ENCODE results near the gene SMO.

DNA sequence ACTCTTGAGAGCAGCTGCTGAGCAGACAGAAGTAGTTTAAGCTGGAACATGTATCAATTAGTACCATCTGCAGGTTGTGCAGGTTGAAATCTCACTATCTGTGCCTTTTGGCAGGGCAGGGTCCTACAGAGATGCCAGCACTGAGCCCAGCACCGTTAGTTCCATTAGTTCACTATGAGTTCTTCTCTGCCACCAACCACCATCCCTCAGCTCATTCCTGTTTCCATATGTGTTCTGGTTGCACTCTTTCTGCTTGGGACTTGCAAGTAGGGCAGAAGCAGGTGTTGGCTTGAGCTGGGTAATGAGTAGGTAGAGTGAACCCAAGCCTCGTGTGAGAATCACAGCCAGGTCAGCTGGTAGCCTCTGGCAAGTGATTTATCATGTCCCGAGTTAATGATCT, 2.8 kb downstream of the SMO start:
- no peak for TF ChIP-seq POLR2A (IDR thresholded peaks at IDR 0.05)
- TF ChIP-seq, protein P1, sequence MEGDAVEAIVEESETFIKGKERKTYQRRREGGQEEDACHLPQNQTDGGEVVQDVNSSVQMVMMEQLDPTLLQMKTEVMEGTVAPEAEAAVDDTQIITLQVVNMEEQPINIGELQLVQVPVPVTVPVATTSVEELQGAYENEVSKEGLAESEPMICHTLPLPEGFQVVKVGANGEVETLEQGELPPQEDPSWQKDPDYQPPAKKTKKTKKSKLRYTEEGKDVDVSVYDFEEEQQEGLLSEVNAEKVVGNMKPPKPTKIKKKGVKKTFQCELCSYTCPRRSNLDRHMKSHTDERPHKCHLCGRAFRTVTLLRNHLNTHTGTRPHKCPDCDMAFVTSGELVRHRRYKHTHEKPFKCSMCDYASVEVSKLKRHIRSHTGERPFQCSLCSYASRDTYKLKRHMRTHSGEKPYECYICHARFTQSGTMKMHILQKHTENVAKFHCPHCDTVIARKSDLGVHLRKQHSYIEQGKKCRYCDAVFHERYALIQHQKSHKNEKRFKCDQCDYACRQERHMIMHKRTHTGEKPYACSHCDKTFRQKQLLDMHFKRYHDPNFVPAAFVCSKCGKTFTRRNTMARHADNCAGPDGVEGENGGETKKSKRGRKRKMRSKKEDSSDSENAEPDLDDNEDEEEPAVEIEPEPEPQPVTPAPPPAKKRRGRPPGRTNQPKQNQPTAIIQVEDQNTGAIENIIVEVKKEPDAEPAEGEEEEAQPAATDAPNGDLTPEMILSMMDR (IDR thresholded peaks at IDR 0.05): no peak
- TF ChIP-seq POLR2AphosphoS5 (IDR thresholded peaks at IDR 0.05): no peak
- TF ChIP-seq EP300 (IDR thresholded peaks at IDR 0.05): no peak
